ENCODE results near the gene MYL10.

The MYL10 gene

GRCh38 chr7:101629171-101629570 is at the start of gene MYL10:
Gene MYL10, minus strand, starts transcription at chr7:101629296. Its CDS starts 178 bp downstream, at chr7:101629118.
- no peak for FAIRE-seq
- DNase-seq (ENCODE audit: insufficient read length, low spot score), result no peak

GRCh38 chr7:101678658-101679057 is 49.6 kb upstream of the MYL10 start:
- FAIRE-seq (no peak), DNase-seq (ENCODE audit: insufficient read length, low spot score) (no peak)

- FAIRE-seq, result no peak
These were observed 48.8 kb upstream of the MYL10 start for GRCh38 chr7:101677797-101678479.

GRCh38 chr7:101677391-101677790 is 48.3 kb upstream of the MYL10 start:
- FAIRE-seq, result no peak
- DNase-seq (ENCODE audit: insufficient read length, low spot score), result no peak

More at GRCh38 chr7:101677797-101678479, 48.8 kb upstream of the MYL10 start:
- DNase-seq (ENCODE audit: insufficient read length, low spot score), result no peak

- DNase-seq (ENCODE audit: insufficient read length, low spot score) (no peak), FAIRE-seq (no peak)
These were observed 47.9 kb upstream of the MYL10 start for GRCh38 chr7:101676956-101677355.

- FAIRE-seq, result no peak
These were observed 47.0 kb upstream of the MYL10 start for GRCh38 chr7:101676062-101676598.

GRCh38 chr7:101674439-101674838 is 45.3 kb upstream of the MYL10 start:
- no peak for DNase-seq (ENCODE audit: insufficient read length, low spot score)
- FAIRE-seq, result no peak

More at GRCh38 chr7:101676062-101676598, 47.0 kb upstream of the MYL10 start:
- no peak for DNase-seq (ENCODE audit: insufficient read length, low spot score)

GRCh38 chr7:101673951-101674350 is 44.9 kb upstream of the MYL10 start:
- FAIRE-seq (no peak), DNase-seq (ENCODE audit: insufficient read length, low spot score) (no peak)

- FAIRE-seq, result no peak
These were observed 44.2 kb upstream of the MYL10 start for GRCh38 chr7:101673315-101673714.

GRCh38 chr7:101671371-101672356 is 42.6 kb upstream of the MYL10 start:
- FAIRE-seq (no peak), DNase-seq (ENCODE audit: insufficient read length, low spot score) (no peak)

More at GRCh38 chr7:101673315-101673714, 44.2 kb upstream of the MYL10 start:
- no peak for DNase-seq (ENCODE audit: insufficient read length, low spot score)

GRCh38 chr7:101669307-101669706 is 40.2 kb upstream of the MYL10 start:
- peak; percentile 45 for FAIRE-seq
- DNase-seq (ENCODE audit: insufficient read length, low spot score), result no peak

GRCh38 chr7:101668726-101669125 is 39.6 kb upstream of the MYL10 start:
- FAIRE-seq, result no peak
- no peak for DNase-seq (ENCODE audit: insufficient read length, low spot score)

- FAIRE-seq, result no peak
- DNase-seq (ENCODE audit: insufficient read length, low spot score), result no peak
These were observed 38.8 kb upstream of the MYL10 start for GRCh38 chr7:101667920-101668319.

GRCh38 chr7:101667399-101667798 is 38.3 kb upstream of the MYL10 start:
- DNase-seq (ENCODE audit: insufficient read length, low spot score), result no peak
- no peak for FAIRE-seq

GRCh38 chr7:101666741-101667140 is 37.6 kb upstream of the MYL10 start:
- DNase-seq (ENCODE audit: insufficient read length, low spot score), result no peak
- no peak for FAIRE-seq

- no peak for FAIRE-seq
- DNase-seq (ENCODE audit: insufficient read length, low spot score), result no peak
These were observed 37.2 kb upstream of the MYL10 start for GRCh38 chr7:101666293-101666692.

GRCh38 chr7:101664893-101665471 is 35.9 kb upstream of the MYL10 start:
- DNase-seq (ENCODE audit: insufficient read length, low spot score) (no peak), FAIRE-seq (no peak)

- FAIRE-seq (no peak), DNase-seq (ENCODE audit: insufficient read length, low spot score) (no peak)
These were observed 35.3 kb upstream of the MYL10 start for GRCh38 chr7:101664436-101664835.

GRCh38 chr7:101663747-101664146 is 34.7 kb upstream of the MYL10 start:
- no peak for FAIRE-seq
- no peak for DNase-seq (ENCODE audit: insufficient read length, low spot score)

GRCh38 chr7:101662447-101662998 is 33.4 kb upstream of the MYL10 start:
- FAIRE-seq (no peak), DNase-seq (ENCODE audit: insufficient read length, low spot score) (no peak)

GRCh38 chr7:101659706-101660105 is 30.6 kb upstream of the MYL10 start:
- FAIRE-seq, result no peak
- no peak for DNase-seq (ENCODE audit: insufficient read length, low spot score)

Data from GM19239 (cell line).